HL-60 (cell line): ENCODE results near the gene COQ8B.

Experiments used
- SPI1 ChIP-seq: IDR thresholded peaks from 2 replicates; pipeline ENCODE4 v1.6.1; 2012; ENCODE audit warnings: low read depth, mild to moderate bottlenecking, borderline replicate concordance
- TF ChIP-seq, protein P1 (sequence below): IDR thresholded peaks from one replicate; pipeline ENCODE4 v1.5.1; 2011; ENCODE audit warnings: low read length, control low read depth, inconsistent platforms; ENCODE audit not compliant: insufficient read depth
- TF ChIP-seq, protein P2 (sequence below): IDR thresholded peaks from 2 replicates; pipeline ENCODE4 v1.6.1; 2012; ENCODE audit warnings: low read depth; ENCODE audit not compliant: insufficient replicate concordance

DNA sequence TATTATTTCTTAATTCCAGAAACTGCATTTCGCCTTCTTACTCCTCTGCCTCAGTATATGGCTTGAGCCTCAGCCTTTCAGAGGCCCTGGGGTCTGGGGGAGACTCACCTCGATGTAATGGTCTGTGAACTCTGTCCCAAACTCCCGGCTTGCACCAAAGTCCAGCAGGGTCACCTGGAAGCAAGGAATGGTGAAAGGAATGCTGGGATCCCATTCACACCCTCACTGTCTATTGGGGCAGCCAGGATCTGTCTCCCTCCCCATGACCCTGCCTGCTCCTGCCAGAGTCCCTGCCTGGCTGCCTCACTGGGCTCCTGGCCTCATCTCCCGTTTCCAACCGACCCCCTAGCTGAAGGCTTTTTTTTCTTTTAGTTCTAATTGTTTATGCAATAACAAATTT, 20.8 kb downstream of the COQ8B start:
- TF ChIP-seq, protein P1, sequence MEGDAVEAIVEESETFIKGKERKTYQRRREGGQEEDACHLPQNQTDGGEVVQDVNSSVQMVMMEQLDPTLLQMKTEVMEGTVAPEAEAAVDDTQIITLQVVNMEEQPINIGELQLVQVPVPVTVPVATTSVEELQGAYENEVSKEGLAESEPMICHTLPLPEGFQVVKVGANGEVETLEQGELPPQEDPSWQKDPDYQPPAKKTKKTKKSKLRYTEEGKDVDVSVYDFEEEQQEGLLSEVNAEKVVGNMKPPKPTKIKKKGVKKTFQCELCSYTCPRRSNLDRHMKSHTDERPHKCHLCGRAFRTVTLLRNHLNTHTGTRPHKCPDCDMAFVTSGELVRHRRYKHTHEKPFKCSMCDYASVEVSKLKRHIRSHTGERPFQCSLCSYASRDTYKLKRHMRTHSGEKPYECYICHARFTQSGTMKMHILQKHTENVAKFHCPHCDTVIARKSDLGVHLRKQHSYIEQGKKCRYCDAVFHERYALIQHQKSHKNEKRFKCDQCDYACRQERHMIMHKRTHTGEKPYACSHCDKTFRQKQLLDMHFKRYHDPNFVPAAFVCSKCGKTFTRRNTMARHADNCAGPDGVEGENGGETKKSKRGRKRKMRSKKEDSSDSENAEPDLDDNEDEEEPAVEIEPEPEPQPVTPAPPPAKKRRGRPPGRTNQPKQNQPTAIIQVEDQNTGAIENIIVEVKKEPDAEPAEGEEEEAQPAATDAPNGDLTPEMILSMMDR = no peak
- TF ChIP-seq, protein P2, sequence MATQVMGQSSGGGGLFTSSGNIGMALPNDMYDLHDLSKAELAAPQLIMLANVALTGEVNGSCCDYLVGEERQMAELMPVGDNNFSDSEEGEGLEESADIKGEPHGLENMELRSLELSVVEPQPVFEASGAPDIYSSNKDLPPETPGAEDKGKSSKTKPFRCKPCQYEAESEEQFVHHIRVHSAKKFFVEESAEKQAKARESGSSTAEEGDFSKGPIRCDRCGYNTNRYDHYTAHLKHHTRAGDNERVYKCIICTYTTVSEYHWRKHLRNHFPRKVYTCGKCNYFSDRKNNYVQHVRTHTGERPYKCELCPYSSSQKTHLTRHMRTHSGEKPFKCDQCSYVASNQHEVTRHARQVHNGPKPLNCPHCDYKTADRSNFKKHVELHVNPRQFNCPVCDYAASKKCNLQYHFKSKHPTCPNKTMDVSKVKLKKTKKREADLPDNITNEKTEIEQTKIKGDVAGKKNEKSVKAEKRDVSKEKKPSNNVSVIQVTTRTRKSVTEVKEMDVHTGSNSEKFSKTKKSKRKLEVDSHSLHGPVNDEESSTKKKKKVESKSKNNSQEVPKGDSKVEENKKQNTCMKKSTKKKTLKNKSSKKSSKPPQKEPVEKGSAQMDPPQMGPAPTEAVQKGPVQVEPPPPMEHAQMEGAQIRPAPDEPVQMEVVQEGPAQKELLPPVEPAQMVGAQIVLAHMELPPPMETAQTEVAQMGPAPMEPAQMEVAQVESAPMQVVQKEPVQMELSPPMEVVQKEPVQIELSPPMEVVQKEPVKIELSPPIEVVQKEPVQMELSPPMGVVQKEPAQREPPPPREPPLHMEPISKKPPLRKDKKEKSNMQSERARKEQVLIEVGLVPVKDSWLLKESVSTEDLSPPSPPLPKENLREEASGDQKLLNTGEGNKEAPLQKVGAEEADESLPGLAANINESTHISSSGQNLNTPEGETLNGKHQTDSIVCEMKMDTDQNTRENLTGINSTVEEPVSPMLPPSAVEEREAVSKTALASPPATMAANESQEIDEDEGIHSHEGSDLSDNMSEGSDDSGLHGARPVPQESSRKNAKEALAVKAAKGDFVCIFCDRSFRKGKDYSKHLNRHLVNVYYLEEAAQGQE = no peak
- no peak for TF ChIP-seq SPI1
